Cardiac muscle cell (in vitro differentiated cells and primary cell): ENCODE measurements around the gene SLC25A11. TPM values are rescaled to one million over a fixed set of nuclear protein-coding genes. Genes with fewer than 3 reads are reported as not detected.

ENCODE experiments used
- DNase-seq, 2 donors: peaks; one replicate each; pipeline versions ENCODE4 v3.0.0 to v3.0.0-alpha.2; 2010 to 2017; ENCODE audit warnings: low read depth in 1 of 2, low spot score in 1 of 2
- H3K27ac ChIP-seq: fragments of 200-600 bp; sonication (generic); 2 replicates; pipeline ENCODE4 v1.5.1; 2016
- H3K27me3 ChIP-seq: fragments of 200-600 bp; sonication (generic); 2 replicates; pipeline ENCODE4 v1.6.0; 2016; ENCODE audit warnings: control low read depth
- H3K36me3 ChIP-seq: fragments of 200-600 bp; sonication (generic); 2 replicates; pipeline ENCODE4 v1.5.1; 2016; ENCODE audit warnings: control low read depth
- H3K4me1 ChIP-seq: fragments of 200-600 bp; sonication (generic); 2 replicates; pipeline ENCODE4 v1.8.1; 2017; ENCODE audit warnings: low read depth, mild to moderate bottlenecking, mixed run types
- H3K4me3 ChIP-seq: fragments of 200-600 bp; sonication (generic); 2 replicates; pipeline ENCODE4 v1.5.1; 2016; ENCODE audit warnings: mild to moderate bottlenecking
- H3K9me3 ChIP-seq: fragments of 200-600 bp; sonication (generic); 2 replicates; pipeline ENCODE4 v1.5.1; 2017; ENCODE audit warnings: low read depth, mild to moderate bottlenecking, control low read depth
- CTCF ChIP-seq: IDR thresholded peaks from 2 replicates; pipeline ENCODE4 v1.5.1; 2012; ENCODE audit warnings: low read depth, mild to moderate bottlenecking, low read length
- polyA plus RNA-seq: library from polyadenylated mRNA; unstranded; fragments of >200 nt; fragmentation: Nextera tagmentation; extraction: Ambion mirVana; gene quantifications from 2 replicates; pipeline ENCODE4 v1.2.1, GENCODE V29; 2016
- total RNA-seq: library from RNA; depleted of rRNA; stranded (reverse); fragments of >200 nt; gene quantifications from 2 replicates; pipeline ENCODE4 v1.2.3, GENCODE V29; 2016

The SLC25A11 gene
- total and polyA plus RNA-seq, 2 experiments from 2014 or later: 127 to 223 TPM

- Histone ChIP-seq H3K4me3 (no peak overlapping the region), H3K9me3 (no peaks in the 10 kb centered on the region), H3K36me3 (peaks cover 32% of the 10 kb centered on the region), H3K27me3 (no peaks in the 10 kb centered on the region), H3K4me1 (peaks cover 20% of the 10 kb centered on the region), H3K27ac (peak overlapping the region; percentile 94)
- DNase-seq: no peak
- TF ChIP-seq CTCF: no peak
Measured at GRCh38 chr17:4945944-4946280, 6.1 kb upstream of the SLC25A11 start.

GRCh38 chr17:4945176-4945943 lies 5.5 kb upstream of the SLC25A11 start:
- Histone ChIP-seq H3K36me3 (peaks cover 32% of the 10 kb centered on the region), H3K27me3 (no peaks in the 10 kb centered on the region), H3K27ac (peak overlapping the region; percentile 94), H3K4me1 (peaks cover 15% of the 10 kb centered on the region), H3K4me3 (no peak overlapping the region), H3K9me3 (no peaks in the 10 kb centered on the region)
- DNase-seq: peak in 1 of 2 donors; percentile 90
- no peak for TF ChIP-seq CTCF

- DNase-seq: no peak
- Histone ChIP-seq H3K36me3 (peaks cover 32% of the 10 kb centered on the region), H3K27ac (peak overlapping the region; percentile 94), H3K4me1 (peaks cover 15% of the 10 kb centered on the region), H3K27me3 (no peaks in the 10 kb centered on the region), H3K9me3 (no peaks in the 10 kb centered on the region), H3K4me3 (no peak overlapping the region)
- no peak for TF ChIP-seq CTCF
Measured at GRCh38 chr17:4944554-4945175, 4.8 kb upstream of the SLC25A11 start.

GRCh38 chr17:4944163-4944553 lies 4.3 kb upstream of the SLC25A11 start:
- Histone ChIP-seq H3K27me3 (no peaks in the 10 kb centered on the region), H3K27ac (peak overlapping the region; percentile 94), H3K4me3 (no peak overlapping the region), H3K9me3 (no peaks in the 10 kb centered on the region), H3K4me1 (peaks cover 15% of the 10 kb centered on the region), H3K36me3 (peaks cover 32% of the 10 kb centered on the region)
- no peak for DNase-seq
- no peak for TF ChIP-seq CTCF

GRCh38 chr17:4942760-4943508 lies 3.1 kb upstream of the SLC25A11 start:
- Histone ChIP-seq H3K4me1 (peaks cover 23% of the 10 kb centered on the region), H3K27me3 (no peaks in the 10 kb centered on the region), H3K9me3 (no peaks in the 10 kb centered on the region), H3K36me3 (peaks cover 35% of the 10 kb centered on the region), H3K4me3 (no peak overlapping the region), H3K27ac (peak overlapping the region; percentile 16)
- DNase-seq: no peak
- no peak for TF ChIP-seq CTCF
